Measurements from ENCODE around the gene CYP4F22. TPM values are rescaled to one million over a fixed set of nuclear protein-coding genes. Genes with fewer than 3 reads are reported as not detected.
A peak's percentile ranks its signal among the peaks of the same experiment; 100 is the strongest.

The CYP4F22 gene
- total RNA-seq, 1 experiment from 2014 or later = not detected

DNA sequence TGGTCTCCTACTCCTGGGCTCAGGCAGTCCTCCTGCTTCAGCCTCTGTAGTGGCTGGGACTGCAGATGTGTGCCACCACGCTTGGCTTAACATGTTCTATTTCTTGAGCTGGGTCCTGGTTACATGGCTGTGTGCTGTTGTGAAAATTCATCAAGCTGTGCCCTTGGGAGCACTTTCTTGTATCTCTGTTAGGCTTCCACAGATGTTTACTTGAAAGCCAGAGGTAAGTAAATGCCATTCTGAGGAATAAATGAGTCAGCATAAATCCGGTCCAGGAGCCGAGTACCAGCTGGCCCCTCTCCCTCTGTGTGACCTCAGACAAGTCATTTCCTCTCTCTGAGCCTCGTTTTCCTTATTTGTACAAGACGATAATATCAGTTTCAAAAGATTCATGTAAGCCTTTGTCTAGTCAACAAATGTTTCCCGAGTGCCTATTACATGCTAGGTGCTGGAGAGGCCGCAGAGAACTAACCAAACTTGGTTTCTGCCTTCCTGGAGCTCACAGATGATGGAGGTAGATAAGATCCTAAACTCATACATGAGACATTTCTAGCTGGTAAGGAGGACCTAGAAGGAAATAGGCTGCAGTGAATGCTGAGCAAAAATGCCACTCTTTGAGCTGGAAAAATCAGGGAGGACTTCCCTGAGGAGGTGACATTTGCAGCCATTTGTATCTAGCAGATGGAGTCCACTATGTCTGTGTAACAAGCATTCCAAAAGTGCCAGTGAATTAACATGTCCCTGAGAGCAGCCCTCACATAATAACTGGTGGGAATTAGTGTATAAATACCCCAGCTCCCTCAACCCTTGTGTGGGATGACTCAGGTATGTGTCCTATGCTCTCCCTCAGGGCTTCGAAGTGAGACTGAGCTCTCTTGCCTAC lies 41.2 kb upstream of the CYP4F22 start:
- TF ChIP-seq, protein P1, sequence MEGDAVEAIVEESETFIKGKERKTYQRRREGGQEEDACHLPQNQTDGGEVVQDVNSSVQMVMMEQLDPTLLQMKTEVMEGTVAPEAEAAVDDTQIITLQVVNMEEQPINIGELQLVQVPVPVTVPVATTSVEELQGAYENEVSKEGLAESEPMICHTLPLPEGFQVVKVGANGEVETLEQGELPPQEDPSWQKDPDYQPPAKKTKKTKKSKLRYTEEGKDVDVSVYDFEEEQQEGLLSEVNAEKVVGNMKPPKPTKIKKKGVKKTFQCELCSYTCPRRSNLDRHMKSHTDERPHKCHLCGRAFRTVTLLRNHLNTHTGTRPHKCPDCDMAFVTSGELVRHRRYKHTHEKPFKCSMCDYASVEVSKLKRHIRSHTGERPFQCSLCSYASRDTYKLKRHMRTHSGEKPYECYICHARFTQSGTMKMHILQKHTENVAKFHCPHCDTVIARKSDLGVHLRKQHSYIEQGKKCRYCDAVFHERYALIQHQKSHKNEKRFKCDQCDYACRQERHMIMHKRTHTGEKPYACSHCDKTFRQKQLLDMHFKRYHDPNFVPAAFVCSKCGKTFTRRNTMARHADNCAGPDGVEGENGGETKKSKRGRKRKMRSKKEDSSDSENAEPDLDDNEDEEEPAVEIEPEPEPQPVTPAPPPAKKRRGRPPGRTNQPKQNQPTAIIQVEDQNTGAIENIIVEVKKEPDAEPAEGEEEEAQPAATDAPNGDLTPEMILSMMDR (conservative IDR thresholded peaks at IDR 0.05) = no peak
- Histone ChIP-seq H2BK20ac (ENCODE audit: low read depth, low read length, poor library complexity, severe bottlenecking) (no peak overlapping the region), H2AFZ (ENCODE audit: low read length) (no peak overlapping the region), H3K56ac (ENCODE audit: insufficient read length, low read depth, low read length) (no peak overlapping the region), H2BK120ac (ENCODE audit: low read depth, low read length, poor library complexity, severe bottlenecking) (no peak overlapping the region), H3K4ac (ENCODE audit: low read depth, low read length) (no peak overlapping the region), H4K8ac (replicated peaks; ENCODE audit: insufficient read length, low read depth, low read length) (no peak overlapping the region), H3K79me2 (ENCODE audit: insufficient read depth, low read length) (no peaks in the 10 kb centered on the region), H3K9ac (ENCODE audit: extremely low read depth, insufficient read length, low read length) (no peak overlapping the region), H3T11ph (ENCODE audit: low read length) (no peak overlapping the region), H3K79me1 (ENCODE audit: insufficient read depth, low read depth, low read length, poor library complexity, severe bottlenecking) (no peaks in the 10 kb centered on the region), H4K91ac (ENCODE audit: insufficient read length, low read depth, low read length) (no peak overlapping the region), H2BK5ac (ENCODE audit: insufficient read length, low read length) (no peak overlapping the region), H3K23ac (ENCODE audit: insufficient read length, low read depth, low read length) (no peak overlapping the region), H2BK15ac (ENCODE audit: low read depth, low read length) (0 out of 2 replicates have a peak overlapping the region, but pooled peaks have one; percentile 13), H3K14ac (ENCODE audit: insufficient read depth, low read length) (no peak overlapping the region), H3K9me3 (ENCODE audit: control insufficient read depth, low read depth, low read length) (no peaks in the 10 kb centered on the region), H3K27ac (ENCODE audit: insufficient read length, low read depth, low read length) (no peak overlapping the region), H4K5ac (ENCODE audit: insufficient read length, low read depth, low read length) (no peak overlapping the region), H2BK12ac (ENCODE audit: insufficient read length, low read depth, low read length) (no peak overlapping the region), H3K4me1 (ENCODE audit: insufficient read depth, low read length) (no peaks in the 10 kb centered on the region; the same call in 1 of the 2 replicates), H4K20me1 (ENCODE audit: control insufficient read depth, insufficient read depth, insufficient read length) (no peaks in the 10 kb centered on the region), H3K18ac (ENCODE audit: insufficient read length, low read depth, low read length) (no peak overlapping the region), H3K4me2 (ENCODE audit: insufficient read depth, insufficient read length, low read length) (no peak overlapping the region), H2AK5ac (ENCODE audit: insufficient read length, low read length) (no peak overlapping the region), H3K27me3 (ENCODE audit: insufficient read depth, low read length) (peaks cover 11% of the 10 kb centered on the region; the same call in 1 of the 2 replicates), H3K23me2 (ENCODE audit: insufficient read length, low read depth, low read length, poor library complexity, severe bottlenecking) (no peaks in the 10 kb centered on the region)
- Mint-ChIP-seq H3K4me1 (0 out of 4 replicates have a peak, but pooled peaks cover 0 to 2% of the 10 kb centered on the region in 2 experiments), H3K4me3 (no peak overlapping the region), H3K9me3 (peaks cover 0 to 18% of the 10 kb centered on the region in 2 experiments; a peak in 3 of 5 replicates), H3K27ac (no peak overlapping the region), H3K36me3 (ENCODE audit: insufficient read depth in 1 of 3, low read depth in 3 of 3) (no peaks in the 10 kb centered on the region; a peak in 1 of 7 replicates), H3K27me3 (ENCODE audit: low read depth) (peaks cover 57% of the 10 kb centered on the region)
- no peak for DNase-seq
- whole genome bisulfite sequencing (ENCODE audit: extremely low coverage, insufficient read length, low lambda C conversion rate) = no CpG with 5 or more reads among the region's 8 CpGs
